ENCODE results near the gene GNRHR.
"Not testable (repeated sequence)": the region's sequence is repeated elsewhere in the genome, so short reads cannot be mapped to it uniquely, and the experiment has no call there.

The GNRHR gene

DNA sequence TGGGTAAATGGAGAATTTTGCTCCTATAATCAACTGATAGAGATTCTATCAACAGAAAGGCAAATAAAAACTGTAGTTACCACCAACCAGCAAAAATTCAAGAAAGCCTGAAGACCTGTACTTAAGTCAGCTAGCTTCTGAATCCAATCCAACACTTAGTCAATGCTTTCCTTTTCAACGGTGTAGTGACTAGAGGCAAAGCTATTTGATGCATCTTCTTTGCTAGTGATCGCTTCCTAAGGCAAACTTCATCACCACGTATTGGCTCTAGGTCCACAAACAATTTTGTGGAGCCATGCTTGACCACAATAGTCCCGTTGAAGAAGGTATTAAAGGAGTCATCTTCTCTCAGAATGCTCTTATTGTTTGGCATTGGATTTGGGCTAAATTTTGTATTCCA is 28.2 kb downstream of the GNRHR start:
- DNase-seq = no peak

DNA sequence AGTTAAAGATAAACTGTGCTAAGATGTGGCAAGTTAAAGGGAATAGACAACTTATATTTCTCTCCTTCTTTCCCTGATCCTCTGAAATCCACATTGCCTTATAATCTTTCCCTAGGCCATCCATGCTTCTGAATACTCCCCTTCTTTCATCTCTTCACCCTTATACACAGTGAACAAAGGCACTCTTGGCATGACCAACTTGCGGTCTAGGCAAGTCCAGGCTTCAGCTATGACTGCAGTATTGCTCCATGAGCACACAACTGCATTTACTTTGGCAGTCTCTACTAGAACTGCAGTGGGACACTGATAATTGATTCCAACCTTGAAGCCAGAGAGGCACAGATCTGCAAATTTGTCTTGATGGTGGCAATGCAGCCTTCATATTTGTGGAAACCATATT is 29.1 kb downstream of the GNRHR start:
- no peak for DNase-seq

DNA sequence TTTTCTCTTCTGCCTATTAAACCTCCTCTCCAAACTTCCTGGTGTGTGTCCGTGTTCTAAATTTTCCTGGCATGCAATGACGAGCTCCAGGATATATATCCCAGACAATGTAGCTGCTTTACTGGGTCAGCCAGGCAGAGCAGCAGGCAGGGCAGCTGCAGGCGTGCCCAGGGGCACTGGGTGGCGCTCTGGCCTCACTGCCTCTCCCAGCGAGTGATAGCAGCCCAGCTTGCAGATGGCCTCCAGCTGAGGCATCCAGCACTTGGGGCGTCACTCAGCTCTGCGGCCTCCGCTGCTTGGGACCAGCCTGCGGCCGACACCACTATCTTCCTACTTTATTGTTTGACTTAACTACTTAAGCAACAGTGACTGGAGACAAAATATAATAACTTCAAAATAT is 30.2 kb downstream of the GNRHR start:
- no peak for DNase-seq

DNA sequence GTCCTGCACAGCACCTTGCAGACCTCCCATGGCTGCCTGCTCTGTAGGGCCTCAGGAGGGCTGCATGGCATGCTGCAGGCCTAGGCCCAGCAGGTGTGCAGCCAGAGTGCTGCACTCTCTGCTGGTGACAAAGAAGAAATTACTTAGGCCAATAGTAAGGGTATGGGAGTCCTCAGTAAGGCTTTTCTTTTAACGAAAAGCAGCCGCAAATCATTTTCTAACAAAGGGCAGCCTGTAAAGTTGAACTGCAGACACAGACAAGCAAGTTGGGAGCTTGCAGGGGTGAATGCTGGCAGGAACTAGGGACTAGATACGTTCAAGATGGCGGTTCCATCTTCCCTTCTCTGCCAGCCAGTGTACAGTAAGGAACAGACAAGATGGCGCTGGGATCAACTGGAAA is 30.8 kb downstream of the GNRHR start:
- no peak for DNase-seq

DNA sequence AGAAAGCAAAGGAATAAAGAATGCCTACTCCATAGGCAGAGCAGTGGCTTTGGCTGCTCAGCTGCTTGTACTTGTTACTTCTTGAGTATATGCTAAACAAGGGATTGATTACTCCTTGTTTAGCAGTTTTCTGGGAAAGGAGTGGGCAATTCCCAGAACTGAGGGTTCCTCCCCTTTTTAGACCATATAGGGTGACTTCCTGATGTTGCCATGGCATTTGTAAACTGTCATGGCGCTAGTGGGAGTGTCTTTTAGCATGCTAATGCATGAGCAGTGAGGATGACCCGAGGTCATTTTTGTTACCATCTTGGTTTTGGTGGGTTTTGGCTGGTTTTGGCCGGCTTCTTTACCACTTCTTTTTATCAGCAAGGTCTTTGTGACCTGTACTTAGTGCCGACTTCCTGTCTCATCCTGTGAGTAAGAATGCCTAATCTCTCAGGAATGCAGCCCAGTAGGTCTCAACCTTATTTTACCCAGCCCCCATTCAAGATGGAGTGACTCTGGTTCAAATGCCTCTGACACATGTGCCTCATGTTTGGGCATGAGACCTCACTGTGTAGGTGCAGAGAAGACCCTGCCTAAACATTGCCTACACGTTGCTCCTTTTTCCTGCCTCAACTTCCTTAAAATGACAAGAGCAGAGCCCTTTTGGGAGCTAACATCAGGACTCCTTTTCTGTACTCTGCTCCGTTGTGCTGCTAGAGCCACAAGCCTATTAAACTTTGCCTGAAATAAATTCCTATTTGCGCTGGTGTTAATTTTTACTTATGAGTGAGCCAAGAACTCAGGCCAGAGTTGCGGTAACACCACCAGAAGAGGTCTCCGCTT is 32.2 kb downstream of the GNRHR start:
- DNase-seq = no peak

DNA sequence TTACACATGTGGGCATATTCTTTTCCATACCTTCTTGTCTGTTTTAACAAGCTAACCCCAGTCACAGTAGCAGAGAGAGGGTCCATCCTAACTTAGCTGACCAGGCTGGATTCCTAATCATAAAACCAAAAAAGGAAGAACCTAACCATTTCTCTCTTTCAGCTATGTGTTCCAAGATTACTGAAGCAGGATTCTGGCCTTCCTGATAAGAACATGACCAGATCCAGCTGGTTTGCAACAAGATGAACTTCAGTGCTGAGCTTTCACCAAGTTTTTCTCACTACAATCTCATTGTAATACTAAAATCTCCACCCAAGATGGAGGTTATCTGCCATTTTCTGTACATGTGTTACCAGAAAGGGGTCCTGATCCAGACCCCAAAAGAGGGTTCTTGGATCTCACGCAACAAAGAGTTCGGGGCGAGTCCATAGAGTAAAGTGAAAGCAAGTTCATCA is 32.8 kb downstream of the GNRHR start:
- DNase-seq = no peak

DNA sequence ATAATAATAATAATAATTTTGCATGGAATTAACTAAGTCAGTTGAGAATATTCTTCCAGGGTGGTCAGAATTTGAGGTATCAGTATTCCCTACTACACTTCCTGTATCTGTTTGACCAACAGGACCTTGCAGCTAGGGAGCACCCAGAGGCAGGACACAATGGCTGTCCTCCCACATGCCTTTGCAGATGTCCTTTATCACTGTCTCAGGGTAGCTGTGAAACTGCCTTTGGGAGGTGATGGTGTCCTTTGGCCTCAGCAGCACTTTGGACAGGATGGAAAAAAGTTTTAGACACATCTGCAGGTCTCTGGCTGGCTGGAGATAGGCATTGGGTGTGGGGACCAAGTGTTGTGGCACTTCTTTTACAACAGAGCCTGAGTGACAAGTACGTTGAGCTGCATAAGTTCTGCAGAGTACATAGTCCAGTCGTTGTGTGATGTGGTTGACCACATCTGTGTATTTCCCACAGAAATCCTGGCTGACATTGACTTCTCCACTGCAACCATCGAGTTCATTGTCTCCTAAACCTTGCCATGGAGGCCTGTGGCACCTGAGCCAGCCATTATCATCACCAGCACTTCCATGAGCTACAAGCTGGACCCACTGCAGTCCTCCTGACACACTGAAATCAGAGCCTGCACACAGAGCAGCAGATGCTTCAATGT is 34.1 kb downstream of the GNRHR start:
- no peak for DNase-seq

DNA sequence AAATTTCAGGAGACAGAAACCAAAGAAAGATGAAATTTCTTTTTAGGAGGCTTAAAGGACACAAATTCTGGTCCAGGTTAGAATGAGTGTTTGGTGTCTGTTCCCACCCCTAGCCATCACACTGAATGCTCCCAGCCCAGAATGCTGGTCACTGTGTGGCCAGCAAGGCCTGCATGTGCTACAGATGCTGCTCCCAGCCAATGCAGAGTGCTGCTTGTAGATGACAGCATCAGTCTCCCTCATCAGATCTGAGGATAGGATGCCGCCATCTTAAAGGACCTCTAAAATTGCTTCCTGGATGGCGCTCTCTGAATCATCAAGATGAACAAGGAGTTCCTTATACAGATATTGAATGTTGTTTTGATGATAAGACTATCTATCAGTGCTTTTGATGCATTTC is 35.3 kb downstream of the GNRHR start:
- DNase-seq = no peak

DNA sequence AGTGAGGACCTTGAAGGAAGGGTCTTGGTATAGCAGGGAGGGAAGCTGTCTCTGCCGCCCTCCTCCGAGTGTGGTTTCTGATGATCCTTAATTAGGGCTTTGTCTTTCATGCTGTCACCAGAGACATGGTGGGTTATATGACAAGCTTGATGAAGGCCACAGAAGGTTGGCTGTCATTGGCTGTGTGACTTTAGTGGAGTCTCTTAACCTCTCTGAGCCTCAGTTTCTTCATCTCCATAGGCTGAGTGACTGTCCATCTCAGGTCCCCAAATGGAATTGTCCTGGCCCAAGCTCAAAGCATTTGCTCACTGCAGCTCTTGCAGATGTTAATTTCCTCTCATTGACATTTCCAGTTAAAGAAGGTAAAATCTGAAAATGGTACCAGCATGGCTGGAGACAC is 36.6 kb downstream of the GNRHR start:
- DNase-seq = no peak

DNA sequence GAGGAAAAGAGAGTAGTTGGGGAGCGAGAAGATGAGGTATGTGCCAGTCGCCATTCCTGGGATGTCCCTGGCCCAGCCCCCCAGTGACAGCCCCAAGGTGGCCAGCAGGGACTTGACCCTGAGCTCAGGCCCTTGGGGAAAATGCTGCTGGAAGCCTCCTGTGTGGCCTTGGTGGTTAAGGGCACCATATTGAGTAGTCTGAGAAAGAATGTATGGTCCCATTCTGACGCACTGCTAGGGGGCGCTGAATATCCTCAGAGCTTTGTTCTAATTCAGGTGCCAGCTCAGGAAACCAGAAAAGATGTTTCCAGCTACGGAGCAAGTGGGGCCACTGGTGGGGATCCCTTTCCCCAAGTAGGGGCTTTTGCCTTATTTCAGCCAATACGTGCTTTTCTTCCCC is 39.2 kb downstream of the GNRHR start:
- DNase-seq = no peak

DNA sequence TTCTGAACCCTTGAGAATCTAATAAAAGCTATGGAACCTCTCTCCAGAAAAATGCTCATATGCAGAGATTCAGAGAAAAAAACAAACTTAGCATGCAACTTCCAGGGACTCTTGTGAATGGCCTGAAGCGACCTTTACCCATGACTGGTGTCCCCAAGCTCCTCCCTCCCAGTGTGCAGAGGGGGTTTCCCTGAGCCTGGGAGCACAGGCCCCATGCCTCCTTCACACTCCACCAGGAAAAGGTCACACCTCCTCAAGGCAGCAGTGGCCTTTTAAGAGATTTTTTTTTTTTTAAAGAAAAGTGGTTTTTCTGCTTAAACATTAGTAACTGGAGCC is 40.0 kb downstream of the GNRHR start:
- DNase-seq = no peak

DNA sequence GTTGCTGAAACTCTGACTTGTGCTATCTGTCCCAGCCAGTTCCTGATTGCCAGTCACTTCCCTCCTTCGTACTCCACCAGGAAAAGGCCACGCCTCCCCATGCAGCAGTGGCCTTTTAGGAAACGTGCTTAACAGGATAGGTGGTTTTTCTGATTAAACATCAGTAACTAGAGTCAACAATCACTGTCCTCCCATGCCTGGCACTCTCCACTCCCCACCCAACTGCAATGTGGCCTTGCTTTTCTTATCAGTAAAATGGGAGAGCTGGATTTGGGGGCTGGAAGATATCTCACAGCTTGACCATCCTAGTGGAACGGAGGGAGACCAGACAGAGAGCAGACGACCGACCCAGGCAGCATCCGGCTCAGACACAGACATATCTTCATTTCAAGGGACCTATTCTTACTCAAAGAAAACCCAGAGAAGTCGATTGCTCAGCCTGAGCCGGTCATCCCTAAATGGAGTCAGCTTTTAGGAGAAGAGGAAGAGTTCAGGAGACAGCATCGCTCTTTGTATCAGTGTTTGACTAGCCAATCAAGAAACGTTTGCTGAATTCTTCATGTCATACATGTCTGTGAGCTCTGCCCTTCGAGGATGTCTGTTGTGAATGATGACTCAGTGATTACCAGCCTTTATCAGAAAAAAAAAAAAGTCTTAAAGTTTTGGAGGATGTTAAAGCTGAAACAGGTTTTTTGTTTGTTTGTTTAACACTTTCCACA is 40.5 kb downstream of the GNRHR start:
- no peak for DNase-seq

DNA sequence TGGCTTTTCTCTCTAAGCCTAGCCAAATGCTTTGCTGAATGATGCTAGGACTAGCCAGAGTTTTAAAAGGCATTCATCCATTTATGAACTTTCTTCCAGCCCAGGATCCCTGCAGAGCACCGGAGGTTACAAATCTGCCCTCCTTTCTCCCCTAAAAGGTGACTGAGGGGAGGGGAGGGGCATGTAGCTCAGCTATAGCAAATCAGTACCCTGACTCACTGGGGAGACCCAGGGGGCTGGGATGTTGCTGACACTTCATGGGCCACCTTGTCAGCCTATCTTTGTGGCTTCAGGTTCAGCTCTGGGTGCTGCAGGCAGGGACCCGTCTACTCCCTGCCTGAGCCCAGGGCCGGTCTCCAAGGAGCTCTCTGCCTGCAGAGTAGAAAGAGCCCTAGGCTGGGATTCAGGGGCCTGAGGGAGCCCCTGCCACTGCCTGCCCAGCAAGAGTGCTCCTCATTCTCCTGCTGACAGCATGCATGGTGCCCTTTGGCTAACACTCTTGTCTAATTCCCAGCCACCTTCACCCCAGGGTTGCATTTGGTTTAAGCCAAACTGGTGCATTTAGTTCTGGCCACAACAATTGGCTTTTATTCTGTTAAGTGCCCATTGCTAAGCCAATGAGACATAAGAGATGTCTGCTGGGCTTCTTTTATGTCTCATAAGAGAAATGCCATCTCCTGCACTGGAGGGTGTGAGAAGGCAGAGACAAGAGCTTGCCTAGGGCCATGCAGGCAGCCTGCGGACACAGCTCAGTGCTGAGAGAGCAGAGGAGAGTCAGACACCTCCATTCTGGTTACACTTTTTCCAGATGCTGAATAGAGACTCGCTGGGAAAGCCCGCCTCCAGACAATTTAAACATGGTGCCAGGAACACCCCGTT is 41.3 kb downstream of the GNRHR start:
- DNase-seq = no peak

DNA sequence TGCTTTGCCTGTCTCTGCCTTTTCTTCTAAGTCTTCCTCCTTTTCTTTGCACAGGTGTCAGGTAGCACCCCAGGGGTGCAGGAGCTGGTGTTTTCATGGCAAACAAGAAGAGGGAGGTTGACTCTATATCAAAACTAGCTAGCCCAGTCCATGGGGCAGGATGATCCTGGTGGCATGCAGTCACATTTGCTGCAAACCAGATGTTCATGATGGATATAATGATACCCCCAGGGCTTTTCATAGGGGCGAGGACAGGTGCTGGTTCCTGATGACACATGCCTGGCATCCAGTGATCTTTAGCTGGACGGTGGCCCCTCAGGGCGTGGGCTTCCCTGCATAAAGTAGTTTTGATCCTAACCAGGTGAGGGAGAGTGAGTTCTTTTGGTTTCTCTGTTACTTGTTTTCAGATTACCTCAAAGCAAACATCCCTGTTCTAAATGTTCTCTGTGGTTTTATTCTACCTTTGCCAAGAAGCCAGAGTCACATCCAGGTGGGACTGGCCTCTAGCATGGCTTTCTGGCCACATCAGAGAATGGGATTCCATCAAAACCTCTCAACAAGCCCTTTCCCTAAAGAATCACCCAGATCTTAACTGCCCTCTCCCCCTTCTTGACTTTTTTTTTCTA is 42.1 kb downstream of the GNRHR start:
- DNase-seq = no peak

DNA sequence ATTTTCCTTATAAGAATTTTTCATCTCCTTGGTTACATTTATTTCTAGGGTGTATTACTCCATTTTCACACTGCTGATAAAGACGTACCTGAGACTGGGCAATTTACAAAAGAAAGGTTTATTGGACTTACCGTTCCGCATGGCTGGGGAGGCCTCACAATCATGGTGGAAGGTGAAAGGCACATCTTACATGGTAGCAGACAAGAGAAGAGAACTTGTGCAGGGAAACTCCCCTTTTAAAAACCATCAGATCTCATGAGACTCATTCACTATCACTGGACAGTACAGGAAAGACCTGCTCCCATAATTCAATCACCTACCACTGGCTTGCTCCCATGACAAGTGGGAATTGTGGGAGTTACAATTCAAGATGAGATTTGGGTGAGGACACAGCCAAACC is 47.5 kb downstream of the GNRHR start:
- not testable (repeated sequence) for DNase-seq

DNA sequence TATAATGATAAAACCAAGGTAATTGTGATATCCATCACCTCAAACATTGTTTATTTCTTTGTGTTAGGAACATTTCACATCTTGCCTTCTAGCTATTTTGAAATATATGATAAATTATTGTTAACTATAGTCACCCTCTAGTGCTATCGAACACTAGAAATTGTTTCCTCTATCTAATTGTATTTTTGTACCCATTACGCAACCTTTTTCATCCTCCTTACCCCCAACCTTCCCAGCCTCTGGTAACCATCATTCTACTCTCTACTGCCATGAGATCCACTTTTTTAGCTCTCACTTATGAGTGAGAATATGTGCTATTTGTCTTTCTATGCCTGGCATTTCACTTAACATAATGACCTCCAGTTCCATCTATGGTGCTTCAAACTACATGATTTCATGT is 49.3 kb downstream of the GNRHR start:
- DNase-seq = no peak

DNA sequence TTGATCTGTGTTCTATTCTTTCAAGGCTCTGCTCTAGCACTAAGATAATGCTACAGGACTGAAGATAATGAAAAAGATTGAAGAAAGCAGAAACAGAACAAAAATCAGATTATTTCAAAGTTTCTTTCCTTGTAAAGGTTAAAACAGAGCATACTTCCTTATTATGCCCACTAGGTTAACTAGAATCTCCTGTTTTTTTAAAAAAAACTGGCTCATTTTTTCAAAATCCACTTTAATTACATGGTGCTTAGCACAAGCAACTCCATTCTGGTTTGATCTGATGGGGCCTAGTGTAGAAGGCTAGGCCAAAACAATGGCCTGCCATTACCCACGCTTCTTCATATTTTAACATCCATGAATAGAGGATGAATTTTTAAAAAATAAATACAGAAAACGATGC is 52.0 kb downstream of the GNRHR start:
- no peak for DNase-seq

DNA sequence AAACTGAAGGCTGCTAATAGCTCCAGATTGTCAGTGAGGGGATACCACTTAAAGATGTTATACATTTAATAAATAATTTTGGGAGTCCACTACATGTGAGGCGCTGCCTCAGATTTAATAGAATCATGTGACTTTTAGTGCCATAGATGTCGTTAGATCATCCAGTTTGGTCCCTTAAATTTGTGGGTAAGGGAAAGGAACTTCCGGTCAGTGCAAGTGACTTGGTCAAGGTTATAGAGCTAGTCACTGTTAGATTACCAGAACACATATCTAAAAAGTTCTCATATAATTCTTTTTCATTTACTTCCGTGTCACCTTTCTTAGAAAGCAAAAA is 52.7 kb downstream of the GNRHR start:
- no peak for DNase-seq

DNA sequence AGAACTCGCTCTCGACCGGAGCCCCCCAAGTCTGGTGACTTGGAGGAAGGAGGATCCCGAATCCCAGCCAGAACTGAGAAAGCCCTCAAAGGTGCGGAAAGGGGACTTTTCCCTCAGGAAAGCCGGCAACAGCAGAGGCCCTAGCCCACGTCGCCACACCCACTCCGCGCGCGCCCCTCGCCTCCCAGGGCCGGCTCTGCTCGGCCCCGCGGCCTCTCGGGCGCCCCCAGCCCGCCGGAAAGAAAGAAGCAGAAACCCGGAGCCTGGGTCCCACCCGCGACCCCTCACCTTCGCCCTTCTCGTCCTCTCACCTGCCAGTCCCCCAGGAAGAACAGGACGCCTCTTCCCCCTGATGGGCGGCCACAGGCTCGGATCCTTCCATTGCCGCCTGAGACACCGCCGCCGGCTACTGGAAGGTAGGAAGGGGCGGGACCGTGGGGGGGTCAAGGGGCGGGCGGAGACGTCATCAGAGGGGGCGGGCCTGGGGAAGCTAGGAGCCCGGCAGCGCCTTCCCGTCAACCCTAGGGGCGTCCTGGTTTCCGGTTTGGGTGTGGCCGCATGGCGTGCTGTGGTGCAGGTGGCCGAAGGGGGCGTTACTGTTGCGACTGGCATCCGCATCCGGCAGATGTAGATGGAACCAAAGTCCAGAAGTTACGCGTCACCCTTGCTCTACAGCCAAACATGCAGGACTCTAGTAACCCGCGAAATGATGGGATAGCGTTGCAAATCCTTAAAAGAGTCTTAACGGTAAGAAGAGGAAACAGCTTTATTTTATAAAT is 53.3 kb downstream of the GNRHR start, which contains the start of gene UBA6:
Gene UBA6, minus strand, starts transcription at position 418 of the 779 bp plus-strand sequence. Its CDS starts 36 bp downstream, at position 382.
- peak; percentile 90 to 97 (median 95) for DNase-seq

DNA sequence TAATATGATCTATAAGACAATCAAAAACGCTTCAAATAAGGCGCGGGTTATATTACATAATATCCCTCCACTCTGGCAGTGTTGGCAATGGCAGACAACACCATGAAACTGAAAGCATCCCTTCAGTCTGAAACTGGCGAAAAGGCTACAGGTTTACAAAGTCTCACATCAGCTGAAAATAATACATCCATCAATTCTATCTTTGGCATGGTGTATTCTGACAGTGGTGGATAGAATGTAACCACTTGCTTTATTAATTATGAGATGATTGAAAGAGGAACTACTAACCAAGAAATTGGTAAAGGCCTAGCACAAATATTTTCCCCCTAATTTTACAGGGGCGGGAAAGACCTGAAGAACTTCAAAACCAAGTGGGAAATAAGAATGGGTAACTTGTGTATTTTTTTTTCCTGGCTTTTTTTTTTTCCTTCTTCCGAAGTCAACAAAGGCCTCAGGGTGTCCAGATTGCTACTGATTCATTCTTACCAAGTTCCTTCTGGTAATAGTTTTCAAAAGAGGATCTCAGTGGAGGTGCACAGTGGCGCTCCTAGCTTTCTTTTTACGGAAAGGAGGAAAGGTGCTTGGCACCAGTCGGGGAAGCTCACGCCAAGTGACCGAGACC is 54.0 kb downstream of the GNRHR start:
- peak in 1 of 5 donors; percentile 48 for DNase-seq

DNA sequence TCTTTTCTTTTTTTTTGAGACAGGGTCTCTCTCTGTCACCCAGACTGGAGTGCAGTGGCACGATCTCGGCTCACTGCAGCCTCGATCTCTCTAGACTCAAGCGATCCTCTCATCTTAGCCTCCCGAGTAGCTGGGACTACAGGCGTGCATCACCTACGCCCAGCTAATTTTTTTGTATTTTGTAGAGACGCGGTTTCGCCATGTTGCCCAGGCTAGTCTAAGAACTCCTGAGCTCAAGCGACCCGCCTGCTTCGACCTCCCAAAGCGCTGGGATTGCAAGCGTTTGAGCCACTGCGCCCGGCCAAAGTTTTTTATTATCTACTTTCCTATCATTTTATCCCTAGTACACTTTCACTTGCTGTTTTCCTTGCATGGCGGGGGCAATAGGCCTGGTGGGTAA is 54.6 kb downstream of the GNRHR start:
- no peak for DNase-seq
